B cell (primary cell): ENCODE data around the gene R3HDM4. TPM values are rescaled to one million over a fixed set of nuclear protein-coding genes. Genes with fewer than 3 reads are reported as not detected.
A peak's percentile ranks its signal among the peaks of the same experiment; 100 is the strongest.

Experiments
- ATAC-seq: fragments of 200-7000 bp; cut with Tn5 transposase; one replicate; pipeline ENCODE4 v1.10.0; 2021; ENCODE audit warnings: low read depth, mild to moderate bottlenecking, moderate number of reproducible peaks, moderate library complexity
- CTCF ChIA-PET: fragments of 350-600 bp; sonication (Branson Sonifier 250); formaldehyde crosslinking; loops from one replicate; lab custom pipeline; 2021; ENCODE audit warnings: antibody characterized with exemption, inconsistent platforms; lab: Charles Lee
- POLR2A ChIA-PET: fragments of 350-600 bp; sonication (Branson Sonifier 250); formaldehyde crosslinking; loops from one replicate; lab custom pipeline; 2021; ENCODE audit warnings: antibody characterized with exemption; lab: Charles Lee
- DNase-seq: peaks from one replicate; pipeline ENCODE4 v3.0.0; 2013
- H2AFZ ChIP-seq: 2 replicates; pipeline ENCODE4 v1.6.1; 2012; ENCODE audit warnings: mild to moderate bottlenecking, low read depth, low read length; ENCODE audit not compliant: insufficient read depth, poor library complexity, severe bottlenecking
- H3K27ac ChIP-seq, 2 donors: 1 replicate in 1 of 2; 2 replicates in 1 of 2; pipeline ENCODE4 v1.5.1; 2012 to 2013; ENCODE audit warnings: low read length in 2 of 2, mild to moderate bottlenecking in 2 of 2, moderate library complexity in 1 of 2
- H3K27me3 ChIP-seq, 4 experiments: fragments of 200-600 bp in 1 of 4; sonication (generic) in 1 of 4; replicated peaks in 1 of 4; 1 replicate in 2 of 4; 2 replicates in 2 of 4; pipeline versions ENCODE4 v1.6.1 to v1.7.0; 2013 to 2016; ENCODE audit warnings: low read length in 3 of 4, mild to moderate bottlenecking in 2 of 4, mixed read lengths in 1 of 4, moderate library complexity in 1 of 4; ENCODE audit not compliant: insufficient read depth in 4 of 4, control insufficient read depth in 3 of 4; ENCODE audit errors: control extremely low read depth in 1 of 4
- H3K36me3 ChIP-seq, 2 experiments: replicated peaks in 1 of 2; 1 replicate in 1 of 2; 2 replicates in 1 of 2; pipeline versions ENCODE4 v1.6.1 to v1.7.1; 2013; ENCODE audit warnings: low read length in 1 of 2; ENCODE audit not compliant: insufficient read depth in 2 of 2, control insufficient read depth in 1 of 2; ENCODE audit errors: control extremely low read depth in 1 of 2, extremely low read depth in 1 of 2
- H3K4me1 ChIP-seq, 2 donors: fragments of 200-600 bp in 1 of 2; sonication (generic) in 1 of 2; 1 replicate in 1 of 2; 2 replicates in 1 of 2; pipeline versions ENCODE4 v1.5.1 to v1.6.1; 2013 to 2017; ENCODE audit warnings: low read length in 2 of 2; ENCODE audit not compliant: control insufficient read depth in 2 of 2, insufficient read depth in 2 of 2
- H3K4me2 ChIP-seq: replicated peaks from 2 replicates; pipeline ENCODE3; 2012; ENCODE audit warnings: mild to moderate bottlenecking, low read depth, low read length; ENCODE audit not compliant: poor library complexity, severe bottlenecking
- H3K4me3 ChIP-seq, 5 experiments: fragments of 200-600 bp in 1 of 5; sonication (generic) in 1 of 5; 1 replicate in 3 of 5; 2 replicates in 2 of 5; pipeline versions ENCODE4 v1.5.1 to v1.7.0; 2011 to 2016; ENCODE audit warnings: low read length in 4 of 5, mild to moderate bottlenecking in 4 of 5, low read depth in 2 of 5, control low read depth in 1 of 5, moderate library complexity in 1 of 5; ENCODE audit not compliant: insufficient read depth in 1 of 5; ENCODE audit errors: control extremely low read depth in 1 of 5, extremely low read depth in 1 of 5
- H3K79me2 ChIP-seq: fragments of 200-600 bp; sonication (generic); one replicate; pipeline ENCODE4 v1.6.0; 2016; ENCODE audit warnings: low read length; ENCODE audit not compliant: control insufficient read depth, insufficient read depth
- H3K9ac ChIP-seq: fragments of 200-600 bp; sonication (generic); 2 replicates; pipeline ENCODE4 v1.6.1; 2017; ENCODE audit warnings: mild to moderate bottlenecking, low read length, moderate library complexity
- H3K9me3 ChIP-seq, 3 donors: one replicate each; pipeline versions ENCODE4 v1.6.1 to v1.7.1; 2013; ENCODE audit warnings: low read length in 2 of 3; ENCODE audit not compliant: control insufficient read depth in 2 of 3, insufficient read depth in 1 of 3; ENCODE audit errors: control extremely low read depth in 1 of 3
- H4K20me1 ChIP-seq: 2 replicates; pipeline ENCODE4 v1.6.0; 2012; ENCODE audit warnings: mild to moderate bottlenecking, low read length; ENCODE audit not compliant: insufficient read depth, control insufficient read depth, poor library complexity, severe bottlenecking
- H3K27ac Mint-ChIP-seq: one replicate; pipeline ENCODE4 v1.8.0; 2021; ENCODE audit warnings: mixed read lengths
- H3K27me3 Mint-ChIP-seq: one replicate; pipeline ENCODE4 v1.8.0; 2021; ENCODE audit warnings: mixed read lengths
- H3K4me1 Mint-ChIP-seq: one replicate; pipeline ENCODE4 v1.8.0; 2021; ENCODE audit warnings: mixed read lengths
- H3K4me3 Mint-ChIP-seq: one replicate; pipeline ENCODE4 v1.8.0; 2021; ENCODE audit warnings: mixed read lengths
- H3K9me3 Mint-ChIP-seq: one replicate; pipeline ENCODE4 v1.8.0; 2022; ENCODE audit warnings: mixed read lengths; ENCODE audit not compliant: insufficient read depth
- EZH2 ChIP-seq: IDR thresholded peaks from 2 replicates; pipeline ENCODE4 v1.6.1; 2012; ENCODE audit warnings: borderline replicate concordance, low read depth, mild to moderate bottlenecking, moderate library complexity, low read length; ENCODE audit not compliant: insufficient read depth, poor library complexity, severe bottlenecking
- WGBS: methylation state at CpG from one replicate; pipeline ENCODE4 v1.1.5; 2013; ENCODE audit warnings: missing lambda C conversion rate; ENCODE audit not compliant: insufficient coverage; 5-methylcytosine and 5-hydroxymethylcytosine counted together
- intact Hi-C: fragments of 100-400 bp; cut with micrococcal nuclease; formaldehyde crosslinking; loops from one replicate; pipeline ENCODE4 v1.10.0; 2022
- polyA plus RNA-seq: library from polyadenylated mRNA; depleted of rRNA; stranded (reverse); fragments of >200 nt; gene quantifications from 2 replicates; pipeline ENCODE4 v1.2.3, GENCODE V29; 2012
- total RNA-seq, 2 donors: library from RNA; stranded (reverse); fragments of 120-200 nt in 1 of 2; gene quantifications; 1 replicate in 1 of 2; 2 replicates in 1 of 2; pipeline versions ENCODE4 v1.2.3 to v1.2.4, GENCODE V29; 2013 to 2022
- TF ChIP-seq, protein P1 (sequence below): fragments of 200-600 bp; IDR thresholded peaks from one replicate; pipeline ENCODE4 v1.8.0; 2022; ENCODE audit warnings: antibody characterized with exemption, mild to moderate bottlenecking

The R3HDM4 gene
- total and polyA plus RNA-seq, 2 donors (not counting 1 experiment from before 2014, with no cell fraction given) = 168 to 176 TPM

DNA sequence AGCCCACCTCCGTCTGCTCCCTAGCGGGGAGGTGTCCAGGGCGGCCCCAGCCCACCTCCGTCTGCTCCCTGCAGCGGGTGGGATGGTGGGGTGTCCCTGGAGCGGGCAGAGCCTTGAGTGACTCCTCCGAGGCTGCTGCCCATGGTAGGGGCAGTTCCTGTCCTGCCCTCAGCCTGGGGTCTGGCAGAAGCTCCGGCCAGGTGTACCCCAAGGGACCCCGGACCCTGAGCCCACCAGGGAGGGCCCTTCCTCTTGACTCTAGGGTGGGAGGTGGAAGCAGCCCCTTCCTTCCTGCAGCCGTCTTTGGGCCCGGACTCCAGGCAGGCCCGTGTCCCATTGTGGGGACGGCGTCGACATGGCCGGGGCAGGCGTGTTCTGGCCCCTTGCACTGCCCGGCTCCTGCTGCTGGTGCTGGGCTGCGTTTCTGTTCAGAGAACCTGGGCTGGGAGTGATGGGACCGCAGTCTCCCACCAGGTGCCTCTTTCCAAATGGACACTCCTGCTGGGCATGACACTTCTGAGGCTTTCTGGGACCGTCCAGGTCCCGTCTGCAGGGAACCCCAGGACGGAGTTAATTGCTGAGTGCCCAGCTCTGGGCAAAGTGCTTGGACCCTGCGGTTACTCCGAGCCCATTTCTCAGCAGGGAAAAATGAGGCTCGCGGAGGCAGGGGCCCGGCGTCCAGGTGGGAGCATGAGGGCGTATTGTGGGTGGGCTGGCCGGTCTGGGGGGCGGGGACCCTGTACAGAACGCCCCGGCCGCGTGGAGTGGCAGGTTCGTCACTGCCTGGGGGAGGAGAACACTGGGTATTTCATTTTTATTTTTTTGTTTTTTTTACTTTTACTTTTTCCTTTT lies 32.6 kb upstream of the R3HDM4 start:
- Histone ChIP-seq H3K79me2 (peaks cover 30% of the 10 kb centered on the region), H3K27ac (no peak overlapping the region), H3K4me1 (peaks cover 40 to 51% of the 10 kb centered on the region in 2 donors), H3K9me3 (peaks cover 0 to 10% (median 0%) of the 10 kb centered on the region in 3 donors), H4K20me1 (peaks cover 20% of the 10 kb centered on the region), H3K4me3 (no peak overlapping the region), H3K36me3 (no peaks in the 10 kb centered on the region), H3K27me3 (no peaks in the 10 kb centered on the region), H3K9ac (no peak overlapping the region), H3K4me2 (no peak overlapping the region), H2AFZ (no peak overlapping the region)
- Mint-ChIP-seq H3K4me3 (no peak overlapping the region), H3K27ac (peak overlapping the region; percentile 65), H3K27me3 (no peaks in the 10 kb centered on the region), H3K4me1 (peaks cover 48% of the 10 kb centered on the region), H3K9me3 (no peaks in the 10 kb centered on the region)
- intact Hi-C loops = loop anchor here (2.0 kb wide), 1 partner anchor 39 kb away; the partner anchor contains the start of gene WDR18
- TF ChIP-seq, protein P1, sequence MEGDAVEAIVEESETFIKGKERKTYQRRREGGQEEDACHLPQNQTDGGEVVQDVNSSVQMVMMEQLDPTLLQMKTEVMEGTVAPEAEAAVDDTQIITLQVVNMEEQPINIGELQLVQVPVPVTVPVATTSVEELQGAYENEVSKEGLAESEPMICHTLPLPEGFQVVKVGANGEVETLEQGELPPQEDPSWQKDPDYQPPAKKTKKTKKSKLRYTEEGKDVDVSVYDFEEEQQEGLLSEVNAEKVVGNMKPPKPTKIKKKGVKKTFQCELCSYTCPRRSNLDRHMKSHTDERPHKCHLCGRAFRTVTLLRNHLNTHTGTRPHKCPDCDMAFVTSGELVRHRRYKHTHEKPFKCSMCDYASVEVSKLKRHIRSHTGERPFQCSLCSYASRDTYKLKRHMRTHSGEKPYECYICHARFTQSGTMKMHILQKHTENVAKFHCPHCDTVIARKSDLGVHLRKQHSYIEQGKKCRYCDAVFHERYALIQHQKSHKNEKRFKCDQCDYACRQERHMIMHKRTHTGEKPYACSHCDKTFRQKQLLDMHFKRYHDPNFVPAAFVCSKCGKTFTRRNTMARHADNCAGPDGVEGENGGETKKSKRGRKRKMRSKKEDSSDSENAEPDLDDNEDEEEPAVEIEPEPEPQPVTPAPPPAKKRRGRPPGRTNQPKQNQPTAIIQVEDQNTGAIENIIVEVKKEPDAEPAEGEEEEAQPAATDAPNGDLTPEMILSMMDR = no peak
- no peak for TF ChIP-seq EZH2
- POLR2A ChIA-PET = interaction anchor here (0.6 to 0.7 kb wide), 3 partner anchors 39 to 127 kb away, joined by 3 to 9 read pairs (median 3); no protein-coding TSS in a partner anchor
- DNase-seq (no peak), ATAC-seq (no peak)
- CTCF ChIA-PET = interaction anchor here (1.2 kb wide), 1 partner anchor 23 kb away, joined by 3 read pairs; no protein-coding TSS in a partner anchor
- WGBS = 97% methylated on average over 29 of the region's 37 CpGs
